Keratinocyte (primary cell): Measurements from ENCODE around the gene SBSN. TPM values are rescaled to one million over a fixed set of nuclear protein-coding genes. Genes with fewer than 3 reads are reported as not detected.

Experiments used
- DNase-seq: peaks from one replicate; pipeline ENCODE4 v3.0.0-alpha.2; 2011; ENCODE audit warnings: low read depth, missing footprints, low spot score
- FAIRE-seq: peaks from 2 replicates; lab custom pipeline; 2011; peaks lifted over from hg19 to GRCh38; lab: Jason Lieb, UNC
- H2AFZ ChIP-seq: 2 replicates; pipeline ENCODE4 v1.6.0; 2012; ENCODE audit warnings: low read length, control low read depth, inconsistent platforms; ENCODE audit not compliant: control insufficient read depth
- H3K27ac ChIP-seq: 2 replicates; pipeline ENCODE4 v1.5.1; 2011; ENCODE audit warnings: low read length; ENCODE audit not compliant: control insufficient read depth, insufficient read depth
- H3K27me3 ChIP-seq: 3 replicates; pipeline ENCODE4 v1.6.0; 2011; ENCODE audit warnings: low read length; ENCODE audit not compliant: control insufficient read depth, insufficient read depth; ENCODE audit errors: extremely low read depth
- H3K36me3 ChIP-seq, 2 experiments: 2 replicates in 1 of 2; 3 replicates in 1 of 2; pipeline ENCODE4 v1.5.1; 2011; ENCODE audit warnings: low read length in 2 of 2, mild to moderate bottlenecking in 1 of 2; ENCODE audit not compliant: control insufficient read depth in 2 of 2, insufficient read depth in 2 of 2; ENCODE audit errors: extremely low read depth in 1 of 2
- H3K4me1 ChIP-seq: 3 replicates; pipeline ENCODE4 v1.5.1; 2011; ENCODE audit warnings: low read length; ENCODE audit not compliant: control insufficient read depth, insufficient read depth; ENCODE audit errors: extremely low read depth
- H3K4me2 ChIP-seq: 3 replicates; pipeline ENCODE4 v1.6.0; 2011; ENCODE audit warnings: low read depth, low read length; ENCODE audit not compliant: control insufficient read depth, insufficient read depth; ENCODE audit errors: extremely low read depth
- H3K4me3 ChIP-seq, 3 experiments: fragments of 200-600 bp in 1 of 3; sonication (generic) in 1 of 3; 2 replicates in 2 of 3; 3 replicates in 1 of 3; pipeline ENCODE4 v1.5.1; 2011 to 2016; ENCODE audit warnings: low read length in 3 of 3, mild to moderate bottlenecking in 3 of 3, control low read depth in 2 of 3, inconsistent platforms in 1 of 3, low read depth in 1 of 3, mixed read lengths in 1 of 3, mixed run types in 1 of 3, moderate library complexity in 1 of 3; ENCODE audit not compliant: control insufficient read depth in 2 of 3, insufficient read depth in 2 of 3; ENCODE audit errors: extremely low read depth in 1 of 3
- H3K79me2 ChIP-seq: 2 replicates; pipeline ENCODE4 v1.6.0; 2012; ENCODE audit warnings: low read length; ENCODE audit not compliant: control insufficient read depth, insufficient read depth
- H3K9ac ChIP-seq: 3 replicates; pipeline ENCODE4 v1.6.0; 2011; ENCODE audit warnings: low read length; ENCODE audit not compliant: control insufficient read depth, insufficient read depth; ENCODE audit errors: extremely low read depth
- H3K9me1 ChIP-seq: 3 replicates; pipeline ENCODE4 v1.6.0; 2011; ENCODE audit warnings: low read length; ENCODE audit not compliant: control insufficient read depth, insufficient read depth; ENCODE audit errors: extremely low read depth
- H3K9me3 ChIP-seq: 2 replicates; pipeline ENCODE4 v1.5.1; 2012; ENCODE audit warnings: low read depth, low read length; ENCODE audit not compliant: control insufficient read depth
- H4K20me1 ChIP-seq: 3 replicates; pipeline ENCODE4 v1.6.0; 2011; ENCODE audit warnings: low read length; ENCODE audit not compliant: control insufficient read depth, insufficient read depth; ENCODE audit errors: extremely low read depth
- EZH2 ChIP-seq: IDR thresholded peaks from one replicate; pipeline ENCODE4 v1.6.1; 2012; ENCODE audit warnings: inconsistent platforms, mild to moderate bottlenecking, low read length, moderate library complexity
- dilution Hi-C: fragments of 300-500 bp; cut with MboI; formaldehyde crosslinking; loops from one replicate; pipeline ENCODE4 v1.7.0; 2020; ENCODE audit warnings: low sequenced_read_pairs; ENCODE audit not compliant: extremely low pct_ligation_motif_present
- polyA plus RNA-seq, 5 experiments: library from polyadenylated mRNA; depleted of rRNA in 3 of 5; stranded (reverse) in 3 of 5; stranded (forward) in 1 of 5; unstranded in 1 of 5; fragments of >200 nt; gene quantifications; 1 replicate in 1 of 5; 2 replicates in 3 of 5; 3 replicates in 1 of 5; pipeline versions ENCODE4 v1.2.1 to v1.2.3, GENCODE V29; 2011 to 2012; ENCODE audit warnings: missing spikeins in 2 of 5, low read depth in 1 of 5, low replicate concordance in 1 of 5
- TF ChIP-seq, protein P1 (sequence below), 3 experiments: IDR thresholded peaks in 1 of 3; conservative IDR thresholded peaks in 1 of 3; optimal IDR thresholded peaks in 1 of 3; 2 replicates in 2 of 3; 3 replicates in 1 of 3; pipeline versions ENCODE3 to v1.5.1; 2011; ENCODE audit warnings: low read length in 3 of 3, mild to moderate bottlenecking in 3 of 3, moderate library complexity in 2 of 3, control low read depth in 1 of 3, inconsistent platforms in 1 of 3; ENCODE audit not compliant: insufficient read depth in 2 of 3; ENCODE audit errors: extremely low read depth in 1 of 3

The SBSN gene
- polyA plus RNA-seq, 1 donor (not counting 4 experiments of a cell fraction or from before 2014, with no cell fraction given), result 49.0 TPM

DNA sequence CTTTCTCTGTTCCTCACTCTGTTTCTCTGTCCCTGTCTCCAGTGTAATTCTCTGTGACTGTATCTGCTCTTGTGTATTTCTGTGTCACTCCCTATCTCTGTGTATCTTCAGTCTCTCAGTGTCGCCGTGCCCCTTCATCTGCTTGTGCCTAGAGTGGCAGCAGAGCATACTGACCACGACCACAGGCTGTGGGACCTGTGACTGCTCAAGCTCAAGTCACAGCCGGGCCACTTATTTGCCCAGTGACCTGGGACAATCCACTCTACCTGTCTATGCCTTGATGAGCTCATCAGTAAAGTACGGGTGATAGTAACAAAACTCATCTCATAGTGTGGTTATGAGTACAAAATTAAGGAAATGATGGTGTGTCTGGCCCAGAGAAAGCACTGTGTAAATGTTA, 26.0 kb upstream of the SBSN start:
- Histone ChIP-seq H3K27me3 (peaks cover 9% of the 10 kb centered on the region), H3K4me1 (no peaks in the 10 kb centered on the region), H3K4me2 (no peak overlapping the region), H3K9ac (no peak overlapping the region), H3K79me2 (no peaks in the 10 kb centered on the region), H4K20me1 (no peaks in the 10 kb centered on the region), H3K9me3 (no peaks in the 10 kb centered on the region), H3K9me1 (no peaks in the 10 kb centered on the region), H3K27ac (no peak overlapping the region), H3K36me3 (peaks cover 3 to 5% of the 10 kb centered on the region in 2 experiments), H3K4me3 (no peak overlapping the region), H2AFZ (no peak overlapping the region)
- no peak for FAIRE-seq
- dilution Hi-C loops, result no loop called here
- TF ChIP-seq, protein P1, sequence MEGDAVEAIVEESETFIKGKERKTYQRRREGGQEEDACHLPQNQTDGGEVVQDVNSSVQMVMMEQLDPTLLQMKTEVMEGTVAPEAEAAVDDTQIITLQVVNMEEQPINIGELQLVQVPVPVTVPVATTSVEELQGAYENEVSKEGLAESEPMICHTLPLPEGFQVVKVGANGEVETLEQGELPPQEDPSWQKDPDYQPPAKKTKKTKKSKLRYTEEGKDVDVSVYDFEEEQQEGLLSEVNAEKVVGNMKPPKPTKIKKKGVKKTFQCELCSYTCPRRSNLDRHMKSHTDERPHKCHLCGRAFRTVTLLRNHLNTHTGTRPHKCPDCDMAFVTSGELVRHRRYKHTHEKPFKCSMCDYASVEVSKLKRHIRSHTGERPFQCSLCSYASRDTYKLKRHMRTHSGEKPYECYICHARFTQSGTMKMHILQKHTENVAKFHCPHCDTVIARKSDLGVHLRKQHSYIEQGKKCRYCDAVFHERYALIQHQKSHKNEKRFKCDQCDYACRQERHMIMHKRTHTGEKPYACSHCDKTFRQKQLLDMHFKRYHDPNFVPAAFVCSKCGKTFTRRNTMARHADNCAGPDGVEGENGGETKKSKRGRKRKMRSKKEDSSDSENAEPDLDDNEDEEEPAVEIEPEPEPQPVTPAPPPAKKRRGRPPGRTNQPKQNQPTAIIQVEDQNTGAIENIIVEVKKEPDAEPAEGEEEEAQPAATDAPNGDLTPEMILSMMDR (optimal IDR thresholded peaks at IDR 0.05 in 1 of 3, IDR thresholded peaks at IDR 0.05 in 1 of 3, conservative IDR thresholded peaks at IDR 0.05 in 1 of 3; ENCODE audit: extremely low read depth in 1 of 3, insufficient read depth in 2 of 3, low read length in 3 of 3), result no peak
- TF ChIP-seq EZH2, result no peak
- DNase-seq, result no peak

DNA sequence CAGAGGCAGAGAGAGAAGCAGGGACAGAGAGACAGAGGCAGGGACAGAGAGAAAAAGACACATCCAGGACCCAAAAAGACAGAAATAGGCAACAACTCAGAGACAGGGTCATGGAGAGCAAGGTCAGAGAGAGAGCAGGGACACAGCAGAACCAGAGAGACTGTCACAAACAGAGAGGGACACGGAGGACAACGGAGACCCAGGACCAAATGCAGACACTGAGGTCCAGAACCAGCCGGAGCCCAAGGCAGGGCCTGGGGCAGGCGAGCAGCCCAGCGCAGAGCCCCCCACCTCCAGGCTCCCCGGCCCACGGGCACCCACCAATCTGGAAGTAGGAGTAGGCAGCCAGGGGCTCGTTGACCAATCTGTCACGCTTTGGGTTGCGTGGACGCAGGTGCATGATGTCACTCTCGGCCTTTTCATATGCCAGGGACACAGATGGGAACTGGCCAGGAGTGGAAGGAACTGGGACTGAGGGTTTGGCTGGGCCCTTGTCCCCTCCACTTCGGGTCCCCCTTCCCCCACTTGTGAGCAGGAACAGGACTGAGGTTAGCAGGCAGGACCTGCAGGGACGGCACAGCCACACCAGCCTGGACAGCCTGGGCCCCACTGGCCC, 25.4 kb upstream of the SBSN start:
- dilution Hi-C loops, result no loop called here
- H3K27ac ChIP-seq, result no peak overlapping the region
- H3K4me2 ChIP-seq, result no peak overlapping the region
- H2AFZ ChIP-seq, result no peak overlapping the region
- FAIRE-seq, result no peak
- peaks cover 3 to 5% of the 10 kb centered on the region in 2 experiments for H3K36me3 ChIP-seq
- no peaks in the 10 kb centered on the region for H3K79me2 ChIP-seq
- no peak overlapping the region for H3K4me3 ChIP-seq
- H3K27me3 ChIP-seq, result peaks cover 3% of the 10 kb centered on the region
- no peaks in the 10 kb centered on the region for H3K9me1 ChIP-seq
- TF ChIP-seq, protein P1 (optimal IDR thresholded peaks at IDR 0.05 in 1 of 3, IDR thresholded peaks at IDR 0.05 in 1 of 3, conservative IDR thresholded peaks at IDR 0.05 in 1 of 3; ENCODE audit: extremely low read depth in 1 of 3, insufficient read depth in 2 of 3, low read length in 3 of 3), result no peak
- no peak for TF ChIP-seq EZH2
- DNase-seq, result no peak
- H3K9ac ChIP-seq, result no peak overlapping the region
- no peaks in the 10 kb centered on the region for H3K9me3 ChIP-seq
- no peaks in the 10 kb centered on the region for H3K4me1 ChIP-seq
- no peaks in the 10 kb centered on the region for H4K20me1 ChIP-seq
